HepG2 (cell line): ENCODE results near the gene IRAK2. TPM values are rescaled to one million over a fixed set of nuclear protein-coding genes. Genes with fewer than 3 reads are reported as not detected.

ENCODE experiments used
- ELF4 ChIP-seq: sonication (generic); formaldehyde crosslinking; IDR thresholded peaks from 2 replicates; pipeline ENCODE4 v1.5.0; 2020; ENCODE audit warnings: missing genetic modification reagents, mild to moderate bottlenecking, moderate library complexity, borderline replicate concordance
- GRHL1 ChIP-seq: sonication (generic); formaldehyde crosslinking; conservative IDR thresholded peaks from 2 replicates; pipeline ENCODE4 v1.8.0; 2022; ENCODE audit warnings: missing genetic modification reagents
- HDAC2 ChIP-seq: sonication (generic); formaldehyde crosslinking; IDR thresholded peaks from 2 replicates; pipeline ENCODE4 v1.4.0; 2020; ENCODE audit warnings: missing genetic modification reagents
- HDAC6 ChIP-seq: fragments of 200-600 bp; sonication (generic); IDR thresholded peaks from 2 replicates; pipeline ENCODE4 v1.7.0; 2017; ENCODE audit warnings: mild to moderate bottlenecking, antibody characterized with exemption, low read length, low read depth
- KDM5A ChIP-seq: fragments of 200-600 bp; sonication (generic); IDR thresholded peaks from 2 replicates; pipeline ENCODE4 v1.7.0; 2018; ENCODE audit warnings: antibody characterized with exemption, mild to moderate bottlenecking, low read length, borderline replicate concordance
- MAZ ChIP-seq, 2 experiments: sonication (generic) in 1 of 2; formaldehyde crosslinking in 1 of 2; IDR thresholded peaks; 2 replicates each; pipeline versions ENCODE4 v1.5.0 to v1.6.1; 2012 to 2020; ENCODE audit warnings: low read depth in 2 of 2, mild to moderate bottlenecking in 2 of 2, borderline replicate concordance in 1 of 2, improper control_type of control experiment in 1 of 2, low read length in 1 of 2, missing genetic modification reagents in 1 of 2, moderate library complexity in 1 of 2
- NR2F2 ChIP-seq: IDR thresholded peaks from 2 replicates; pipeline ENCODE4 v1.6.1; 2012; ENCODE audit warnings: low read depth, inconsistent platforms, borderline replicate concordance
- PCBP2 ChIP-seq: fragments of 200-400 bp; formaldehyde crosslinking; optimal IDR thresholded peaks from 2 replicates; pipeline ENCODE3; 2018; ENCODE audit warnings: low read length, low read depth; ENCODE audit not compliant: poor library complexity, severe bottlenecking
- SIX1 ChIP-seq: sonication (generic); formaldehyde crosslinking; IDR thresholded peaks from 2 replicates; pipeline ENCODE4 v1.4.0; 2020; ENCODE audit warnings: missing genetic modification reagents, borderline replicate concordance
- SNAPC2 ChIP-seq: sonication (generic); formaldehyde crosslinking; IDR thresholded peaks from 2 replicates; pipeline ENCODE4 v1.8.1; 2022; ENCODE audit warnings: mild to moderate bottlenecking, missing genetic modification reagents
- TAF1 ChIP-seq: sonication (generic); formaldehyde crosslinking; IDR thresholded peaks from 2 replicates; pipeline ENCODE4 v1.4.0; 2020; ENCODE audit warnings: missing genetic modification reagents
- THRA ChIP-seq: sonication (generic); formaldehyde crosslinking; IDR thresholded peaks from 2 replicates; pipeline ENCODE4 v1.4.0; 2020; ENCODE audit warnings: missing genetic modification reagents, borderline replicate concordance
- ZMYM2 ChIP-seq: sonication (generic); formaldehyde crosslinking; IDR thresholded peaks from 2 replicates; pipeline ENCODE4 v1.8.0; 2022; ENCODE audit warnings: mild to moderate bottlenecking, missing genetic modification reagents
- ZMYM3 ChIP-seq: sonication (generic); formaldehyde crosslinking; IDR thresholded peaks from 2 replicates; pipeline ENCODE4 v1.5.1; 2020; ENCODE audit warnings: mild to moderate bottlenecking, missing genetic modification reagents
- ZNF124 ChIP-seq: sonication (generic); formaldehyde crosslinking; IDR thresholded peaks from 2 replicates; pipeline ENCODE4 v1.4.0; 2020; ENCODE audit warnings: missing genetic modification reagents
- ZNF160 ChIP-seq: sonication (generic); formaldehyde crosslinking; IDR thresholded peaks from 2 replicates; pipeline ENCODE4 v1.8.0; 2022; ENCODE audit warnings: mild to moderate bottlenecking, inconsistent platforms, missing genetic modification reagents
- ZNF225 ChIP-seq: sonication (generic); formaldehyde crosslinking; IDR thresholded peaks from 2 replicates; pipeline ENCODE4 v1.4.0; 2020; ENCODE audit warnings: mild to moderate bottlenecking, missing genetic modification reagents
- ZNF251 ChIP-seq: sonication (generic); formaldehyde crosslinking; IDR thresholded peaks from 2 replicates; pipeline ENCODE4 v1.9.0; 2021; ENCODE audit warnings: mild to moderate bottlenecking, missing genetic modification reagents
- ZNF337 ChIP-seq: sonication (generic); formaldehyde crosslinking; IDR thresholded peaks from 2 replicates; pipeline ENCODE4 v1.5.1; 2020; ENCODE audit warnings: missing genetic modification reagents, low read depth, mild to moderate bottlenecking, borderline replicate concordance
- ZNF33B ChIP-seq: sonication (generic); formaldehyde crosslinking; IDR thresholded peaks from 2 replicates; pipeline ENCODE4 v1.5.1; 2020; ENCODE audit warnings: mild to moderate bottlenecking, missing genetic modification reagents
- ZNF350 ChIP-seq: sonication (generic); formaldehyde crosslinking; IDR thresholded peaks from 2 replicates; pipeline ENCODE4 v1.4.0; 2020; ENCODE audit warnings: mild to moderate bottlenecking, low read depth, missing genetic modification reagents, borderline replicate concordance
- ZNF709 ChIP-seq: sonication (generic); formaldehyde crosslinking; IDR thresholded peaks from 2 replicates; pipeline ENCODE4 v1.5.0; 2020; ENCODE audit warnings: mild to moderate bottlenecking, missing genetic modification reagents
- ZNF770 ChIP-seq: sonication (generic); formaldehyde crosslinking; IDR thresholded peaks from 2 replicates; pipeline ENCODE4 v1.5.0; 2020; ENCODE audit warnings: mild to moderate bottlenecking, missing genetic modification reagents
- ZNF772 ChIP-seq: sonication (generic); formaldehyde crosslinking; IDR thresholded peaks from 2 replicates; pipeline ENCODE4 v1.5.0; 2020; ENCODE audit warnings: mild to moderate bottlenecking, missing genetic modification reagents
- ZNF776 ChIP-seq: sonication (generic); formaldehyde crosslinking; IDR thresholded peaks from 2 replicates; pipeline ENCODE4 v1.4.0; 2020; ENCODE audit warnings: mild to moderate bottlenecking, missing genetic modification reagents
- polyA plus RNA-seq, 8 experiments: library from polyadenylated mRNA; depleted of rRNA in 3 of 8; stranded (reverse) in 7 of 8; unstranded in 1 of 8; fragments of >200 nt; fragmentation: Illumina TruSeq in 4 of 8; extraction: Trizol in 4 of 8; gene quantifications; 2 replicates each; pipeline versions ENCODE4 v1.2.1 to v1.2.3, GENCODE V29; 2011 to 2016; ENCODE audit warnings: low read depth in 4 of 8, missing spikeins in 1 of 8, mixed read lengths in 1 of 8; ENCODE audit not compliant: insufficient read depth in 1 of 8
- total RNA-seq, 5 experiments: library from RNA; depleted of rRNA; stranded (reverse); fragments of >200 nt; fragmentation: Illumina TruSeq; extraction: Trizol; gene quantifications; 2 replicates each; pipeline ENCODE4 v1.2.3, GENCODE V29; 2016; ENCODE audit warnings: low read depth in 1 of 5

Gene IRAK2
- total and polyA plus RNA-seq, 2 of the 13 experiments (the other 11 are each of a cell fraction or from before 2014, with no cell fraction given) = 13.1 to 23.3 TPM

- no peak for TF ChIP-seq ZNF337 (CRISPR knock-in tag)
- TF ChIP-seq KDM5A = peak; percentile 82
- no peak for TF ChIP-seq ZNF770 (CRISPR knock-in tag)
- TF ChIP-seq ZNF709 = peak; percentile 70; the same call in 1 of the 2 replicates
- TF ChIP-seq ELF4 (CRISPR knock-in tag) = no peak
- TF ChIP-seq ZMYM3 (CRISPR knock-in tag) = no peak
- TF ChIP-seq ZNF124 = 0 out of 2 replicates have a peak, but pooled peaks have one; percentile 63
- TF ChIP-seq SIX1 = no peak
- TF ChIP-seq ZNF251 (CRISPR knock-in tag) = no peak
- TF ChIP-seq SNAPC2 (CRISPR knock-in tag) = no peak
- no peak for TF ChIP-seq PCBP2
- TF ChIP-seq ZNF350 (CRISPR knock-in tag) = peak; percentile 52; the same call in 1 of the 2 replicates
- TF ChIP-seq ZNF33B = peak; percentile 78; the same call in 1 of the 2 replicates
- no peak for TF ChIP-seq MAZ (IDR thresholded peaks at IDR 0.05; ENCODE audit: borderline replicate concordance, low read depth, low read length)
- TF ChIP-seq MAZ (CRISPR knock-in tag; IDR thresholded peaks at IDR 0.05; ENCODE audit: low read depth) = peak; percentile 71
- TF ChIP-seq HDAC2 (CRISPR knock-in tag) = peak; percentile 83
- TF ChIP-seq ZMYM2 (CRISPR knock-in tag) = no peak
- TF ChIP-seq NR2F2 = no peak
- TF ChIP-seq HDAC6 = no peak
- TF ChIP-seq ZNF225 = no peak
- TF ChIP-seq THRA (CRISPR knock-in tag) = peak; percentile 67
- 0 out of 2 replicates have a peak, but pooled peaks have one; percentile 29 for TF ChIP-seq ZNF772 (CRISPR knock-in tag)
- TF ChIP-seq ZNF160 (CRISPR knock-in tag) = no peak
- no peak for TF ChIP-seq GRHL1
- no peak for TF ChIP-seq ZNF776
- TF ChIP-seq TAF1 (CRISPR knock-in tag) = peak; percentile 87
Observed at GRCh38 chr3:10115326-10116137, 49.2 kb upstream of the IRAK2 start, which contains the start of gene BRK1 (continued).
